Loucy (cell line): ENCODE results near the gene ISLR.

Source experiments
- CTCF ChIP-seq: fragments of 200-600 bp; sonication (generic); conservative IDR thresholded peaks from 2 replicates; pipeline ENCODE4 v1.5.1; 2014; ENCODE audit warnings: mild to moderate bottlenecking, antibody characterized with exemption, low read length
- EZH2phosphoT487 ChIP-seq: fragments of 200-600 bp; IDR thresholded peaks from 2 replicates; pipeline ENCODE4 v1.6.1; 2018; ENCODE audit warnings: antibody characterized with exemption, mild to moderate bottlenecking, moderate library complexity, borderline replicate concordance

GRCh38 chr15:74176262-74177214 is 3.0 kb downstream of the ISLR start:
- no peak for TF ChIP-seq CTCF
- no peak for TF ChIP-seq EZH2phosphoT487
